ENCODE data around the gene MKI67.

Gene MKI67

GRCh38 chr10:128047991-128048818 is 78.0 kb downstream of the MKI67 start:
- DNase-seq = no peak

- no peak for DNase-seq
Measured at GRCh38 chr10:128047351-128047750, 78.9 kb downstream of the MKI67 start.

DNA sequence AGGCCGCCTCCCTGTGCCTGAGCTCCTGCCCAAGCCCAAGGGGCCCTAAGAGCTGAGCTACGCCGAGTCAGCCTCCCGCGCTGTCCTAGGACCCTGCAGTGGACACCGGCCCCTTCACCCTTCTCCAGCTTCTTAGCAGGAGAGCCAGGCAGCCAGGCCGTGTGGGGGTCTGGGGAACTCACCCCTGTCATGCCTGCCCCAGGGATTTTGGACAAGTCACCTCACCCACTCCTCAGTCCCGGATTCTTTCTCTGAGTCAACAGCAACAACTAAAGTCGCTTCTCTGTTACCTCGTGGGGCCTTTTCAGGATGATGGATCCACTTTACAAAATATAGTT is 79.3 kb downstream of the MKI67 start:
- no peak for DNase-seq

Measured in DMS 273 treated with DMSO at 0.1 percent for 48 hours (cell line).